NCI-H2196 treated with DMSO at 0.1 percent for 48 hours (cell line): ENCODE data around the gene OR2T2.
"Not testable (repeated sequence)": the region's sequence is repeated elsewhere in the genome, so short reads cannot be mapped to it uniquely, and the experiment has no call there.

ENCODE experiments used
- DNase-seq: peaks from one replicate; lab custom pipeline; 2025; ENCODE audit not compliant: unreplicated experiment; lab: John Stamatoyannopoulos, UW

OR2T2 gene

DNA sequence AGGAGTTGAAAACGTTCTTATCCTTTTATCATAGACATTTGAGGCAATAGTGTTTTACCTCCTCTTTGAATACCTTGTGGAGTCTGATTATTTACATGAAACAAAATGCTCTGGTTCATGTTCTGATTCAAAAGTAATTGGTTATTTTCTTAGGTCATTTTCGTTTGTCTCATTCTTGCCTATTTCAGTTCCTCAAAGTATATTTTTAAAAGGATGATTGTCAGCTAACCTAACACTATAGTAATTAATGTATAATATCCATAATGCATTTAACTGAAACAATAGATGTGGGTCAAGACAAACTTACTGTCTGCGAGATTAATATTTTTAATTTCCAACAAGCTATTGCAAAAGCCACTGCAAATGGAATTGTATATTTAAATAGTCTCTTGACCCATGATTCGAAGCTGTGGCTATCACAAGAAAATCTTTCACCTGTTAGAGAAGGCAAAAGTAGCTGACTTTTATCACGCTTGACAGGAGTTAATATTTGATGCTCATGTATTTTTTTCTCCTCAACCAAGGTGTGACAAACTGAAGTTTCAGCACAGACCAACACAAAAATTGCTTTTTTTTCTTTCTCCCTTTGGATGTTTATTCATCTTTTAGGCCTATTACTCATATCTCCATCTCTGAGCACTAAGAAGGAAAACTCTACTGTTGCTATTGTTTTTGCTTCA is 5.2 kb downstream of the OR2T2 start:
- DNase-seq: not testable (repeated sequence)

DNA sequence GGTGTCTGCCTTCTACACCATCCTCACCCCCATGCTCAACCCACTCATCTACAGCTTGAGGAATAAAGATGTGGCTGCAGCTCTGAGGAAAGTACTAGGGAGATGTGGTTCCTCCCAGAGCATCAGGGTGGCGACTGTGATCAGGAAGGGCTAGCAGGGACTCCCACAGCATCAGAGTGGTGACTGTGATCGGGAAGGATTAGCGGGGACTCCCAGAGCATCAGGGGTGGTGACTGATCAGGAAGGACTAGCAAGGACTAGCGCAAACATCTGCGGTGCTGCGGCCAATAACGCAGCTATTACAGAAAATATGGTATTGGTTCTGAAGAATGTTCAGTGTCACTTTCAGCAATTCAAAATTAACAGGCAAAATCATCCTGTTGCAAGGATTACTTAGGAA is 8.2 kb downstream of the OR2T2 start:
- DNase-seq: not testable (repeated sequence)

DNA sequence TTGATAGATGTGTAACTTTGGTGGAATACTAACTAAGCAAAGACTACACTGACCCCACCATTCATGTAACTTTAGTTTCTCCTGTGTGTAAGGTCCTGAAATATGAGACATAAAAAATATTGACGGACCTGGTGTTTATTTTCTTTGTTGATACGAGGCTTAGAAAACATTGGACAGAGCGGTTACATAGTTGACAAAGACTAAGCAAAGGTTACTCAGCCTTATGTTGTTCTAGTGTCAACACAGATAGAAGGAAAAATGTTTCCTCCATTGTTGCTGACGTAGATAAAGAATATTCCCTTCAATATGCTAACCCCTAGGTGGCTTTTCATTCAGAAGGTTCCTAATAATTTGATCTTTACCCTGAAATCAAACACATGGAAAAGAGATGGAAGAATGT is 9.6 kb downstream of the OR2T2 start:
- not testable (repeated sequence) for DNase-seq

DNA sequence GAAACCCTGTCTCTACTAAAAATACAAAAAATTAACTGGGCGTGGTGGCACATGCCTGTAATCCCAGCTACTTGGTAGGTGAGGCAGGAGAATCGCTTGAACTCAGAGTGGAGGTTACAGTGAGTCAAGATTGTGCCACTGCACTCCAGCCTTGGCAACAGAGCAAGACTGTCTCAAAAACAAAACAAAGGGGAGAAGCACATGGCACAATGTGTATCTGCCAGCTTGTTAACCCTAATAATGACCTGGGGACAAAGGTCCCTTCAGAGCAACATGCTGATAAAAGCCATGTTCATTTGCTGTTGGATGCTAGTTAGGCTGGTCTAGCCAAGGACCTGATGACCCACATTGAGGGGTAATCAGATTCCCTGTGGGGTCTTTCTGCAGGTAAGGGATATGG is 11.2 kb downstream of the OR2T2 start:
- DNase-seq: not testable (repeated sequence)

DNA sequence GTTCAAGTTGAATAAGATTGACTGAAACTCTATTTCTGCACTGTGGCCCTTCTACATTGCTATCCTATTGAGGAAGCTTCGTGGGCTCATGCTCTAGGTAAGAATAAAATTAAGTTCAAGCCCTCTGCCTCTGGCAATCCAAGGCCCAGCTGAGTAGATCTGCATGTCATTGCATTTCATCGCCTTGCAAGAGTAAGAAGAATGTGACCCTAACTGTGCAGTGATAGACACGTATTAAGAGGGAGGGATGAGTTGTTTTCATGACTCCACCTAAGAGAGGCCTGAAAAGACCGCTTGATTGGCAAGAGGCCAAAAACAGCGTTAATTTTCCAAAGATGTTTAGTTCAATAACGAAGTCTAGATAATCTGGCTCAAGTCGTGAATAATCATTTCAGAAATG is 13.7 kb downstream of the OR2T2 start:
- DNase-seq: not testable (repeated sequence)

DNA sequence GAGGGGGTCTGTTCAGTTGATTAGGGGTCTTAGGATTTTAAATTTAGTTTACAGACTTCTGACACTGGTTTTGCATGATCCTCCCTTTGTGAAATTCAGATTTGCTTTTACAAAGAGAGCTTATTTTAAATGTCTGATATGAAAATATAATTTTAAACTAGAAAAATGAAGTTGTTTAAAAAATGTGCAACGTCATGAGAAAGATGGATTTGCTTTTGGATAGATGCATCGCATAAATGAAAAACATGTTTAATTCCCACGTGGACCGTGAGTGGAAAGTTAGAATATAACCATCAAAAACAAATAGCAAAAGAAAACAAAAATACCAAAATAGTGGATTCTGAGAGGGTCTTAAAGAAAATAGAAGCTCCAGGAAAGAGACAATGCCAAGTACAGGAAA is 25.7 kb downstream of the OR2T2 start:
- no peak for DNase-seq

DNA sequence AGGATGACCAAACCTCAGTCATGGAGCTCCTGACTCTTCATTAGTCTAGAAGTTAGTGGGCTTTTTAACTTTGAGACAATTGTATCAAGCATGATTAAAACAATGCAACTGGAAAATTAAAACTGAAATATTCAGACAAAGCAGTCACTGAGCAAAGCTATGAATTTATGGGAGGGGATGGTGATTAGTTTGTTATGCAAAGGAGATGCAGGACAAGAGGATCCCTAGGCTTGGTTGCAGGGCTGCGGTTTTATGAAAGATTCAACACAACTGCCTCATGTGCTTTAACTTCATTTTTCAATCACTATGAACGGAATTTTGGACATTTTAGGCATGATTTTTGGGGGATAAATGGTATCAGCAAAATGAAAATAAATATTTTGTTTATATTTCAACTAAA is 26.7 kb downstream of the OR2T2 start:
- DNase-seq: not testable (repeated sequence)

DNA sequence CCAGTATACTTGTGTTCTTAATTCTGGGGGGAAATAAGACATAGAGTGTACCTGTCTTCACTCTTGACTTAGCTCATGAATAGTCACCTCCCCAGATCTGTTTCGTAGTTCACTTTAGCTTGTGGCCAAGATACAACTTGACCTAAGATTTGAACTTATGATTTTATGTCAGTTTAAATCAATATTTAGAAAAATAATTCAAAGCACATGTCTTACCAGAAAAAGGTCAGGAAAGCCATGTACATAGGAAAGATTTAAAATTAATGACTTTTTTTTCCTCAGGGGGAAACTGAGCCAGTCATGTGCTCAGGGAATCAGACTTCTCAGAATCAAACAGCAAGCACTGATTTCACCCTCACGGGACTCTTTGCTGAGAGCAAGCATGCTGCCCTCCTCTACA is 27.6 kb downstream of the OR2T2 start, which contains the start of gene OR2T3:
Gene OR2T3, plus strand, starts transcription at position 301 of the 400 bp plus-strand sequence. Its CDS starts 0 bp downstream, at position 301.
- DNase-seq: not testable (repeated sequence)

DNA sequence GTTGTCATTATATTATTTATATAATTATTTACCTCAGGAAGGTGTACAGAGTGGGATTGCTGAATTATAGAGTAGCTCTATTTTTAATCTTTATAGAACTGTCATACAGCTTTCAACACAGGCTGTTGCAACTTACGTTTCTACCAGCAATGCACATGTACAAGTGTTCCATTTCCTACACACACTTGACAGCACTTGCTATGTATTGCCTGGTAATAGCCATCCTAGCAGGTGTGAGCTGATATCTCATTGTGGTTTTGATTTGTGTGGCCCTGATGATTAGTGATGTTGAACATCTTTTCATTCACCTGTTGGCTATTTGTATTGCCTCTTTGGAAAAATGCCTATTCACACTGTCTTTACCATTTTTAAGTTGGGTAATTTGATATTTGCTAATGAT is 30.2 kb downstream of the OR2T2 start:
- not testable (repeated sequence) for DNase-seq

DNA sequence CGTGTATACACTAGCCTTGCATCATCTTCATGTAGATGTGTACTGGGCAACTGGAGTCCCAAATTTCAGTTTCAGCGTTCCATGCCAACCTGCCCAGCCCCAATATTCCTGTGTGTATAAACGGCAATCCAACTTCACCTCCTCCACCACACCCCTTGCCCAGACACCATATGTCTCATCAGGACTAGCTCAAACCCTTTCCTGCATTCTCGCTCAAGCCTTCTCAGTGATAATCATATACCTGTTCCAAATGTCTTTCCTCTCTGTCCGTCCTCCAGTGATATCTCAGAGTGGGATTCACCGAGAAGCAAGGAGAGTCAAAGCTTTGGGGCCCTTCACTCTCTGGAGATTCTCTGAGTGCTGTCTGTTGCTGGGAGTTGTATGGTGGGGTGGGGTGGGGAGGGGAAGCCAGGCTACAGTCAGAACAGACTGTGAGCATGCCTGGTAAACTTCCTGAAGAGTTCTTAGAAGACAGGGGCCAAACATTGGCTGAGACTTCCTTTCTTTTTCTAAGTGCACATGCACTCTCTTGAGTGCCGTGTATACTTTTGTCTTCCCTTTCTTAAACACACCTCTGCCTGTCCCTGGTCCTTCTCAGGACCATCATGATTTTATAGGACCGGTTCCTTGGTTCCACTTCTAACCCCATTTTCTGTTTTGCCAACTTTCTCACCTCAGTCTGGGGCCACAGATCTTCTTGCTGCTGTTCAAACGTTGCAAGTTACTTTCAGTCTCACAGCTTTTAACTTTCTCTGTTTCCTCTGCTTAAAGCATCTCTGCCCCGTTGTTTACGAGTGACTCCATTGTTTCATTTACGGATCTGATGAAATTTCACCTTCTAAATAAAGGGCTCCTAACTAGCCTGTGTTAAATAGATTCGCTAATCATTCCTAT is 36.5 kb downstream of the OR2T2 start:
- DNase-seq: not testable (repeated sequence)

DNA sequence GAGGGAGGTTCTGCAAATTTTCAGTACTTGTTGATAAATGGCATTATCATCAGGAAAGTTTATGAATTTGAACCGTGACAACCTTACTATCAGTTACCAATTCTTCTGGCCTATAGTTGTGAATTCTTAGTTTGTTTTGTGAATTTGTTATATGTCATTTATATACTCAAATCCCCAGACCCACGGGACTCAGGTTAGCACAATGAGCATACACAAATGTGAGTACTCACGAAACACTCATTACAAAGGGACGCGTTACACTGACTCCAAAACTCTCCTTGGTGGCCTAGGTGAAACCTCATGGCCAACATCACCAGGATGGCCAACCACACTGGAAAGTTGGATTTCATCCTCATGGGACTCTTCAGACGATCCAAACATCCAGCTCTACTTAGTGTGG is 42.9 kb downstream of the OR2T2 start, which contains the start of gene OR2T5:
Gene OR2T5, plus strand, starts transcription at position 301 of the 400 bp plus-strand sequence. Its CDS starts 0 bp downstream, at position 301.
- not testable (repeated sequence) for DNase-seq

DNA sequence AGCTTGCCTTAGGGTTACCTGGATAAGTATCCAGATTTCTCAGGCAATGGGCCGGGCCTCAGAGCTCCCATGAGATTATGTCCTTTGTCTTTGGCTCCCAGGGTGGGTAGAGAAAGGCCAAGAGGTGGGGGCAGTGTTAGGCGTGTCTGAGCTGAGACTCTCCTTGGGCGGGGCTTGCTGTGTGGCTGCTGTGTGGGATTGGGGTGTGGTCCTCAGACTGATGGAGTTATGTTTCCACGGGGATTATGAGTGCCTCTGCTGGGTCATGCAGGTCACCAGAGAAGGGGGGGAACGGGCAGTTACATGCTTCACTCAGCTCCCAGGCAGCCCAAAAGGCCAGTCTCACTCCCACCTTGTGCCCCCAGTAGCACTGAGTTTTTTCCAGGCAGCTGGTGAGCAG is 51.2 kb downstream of the OR2T2 start:
- DNase-seq: not testable (repeated sequence)

DNA sequence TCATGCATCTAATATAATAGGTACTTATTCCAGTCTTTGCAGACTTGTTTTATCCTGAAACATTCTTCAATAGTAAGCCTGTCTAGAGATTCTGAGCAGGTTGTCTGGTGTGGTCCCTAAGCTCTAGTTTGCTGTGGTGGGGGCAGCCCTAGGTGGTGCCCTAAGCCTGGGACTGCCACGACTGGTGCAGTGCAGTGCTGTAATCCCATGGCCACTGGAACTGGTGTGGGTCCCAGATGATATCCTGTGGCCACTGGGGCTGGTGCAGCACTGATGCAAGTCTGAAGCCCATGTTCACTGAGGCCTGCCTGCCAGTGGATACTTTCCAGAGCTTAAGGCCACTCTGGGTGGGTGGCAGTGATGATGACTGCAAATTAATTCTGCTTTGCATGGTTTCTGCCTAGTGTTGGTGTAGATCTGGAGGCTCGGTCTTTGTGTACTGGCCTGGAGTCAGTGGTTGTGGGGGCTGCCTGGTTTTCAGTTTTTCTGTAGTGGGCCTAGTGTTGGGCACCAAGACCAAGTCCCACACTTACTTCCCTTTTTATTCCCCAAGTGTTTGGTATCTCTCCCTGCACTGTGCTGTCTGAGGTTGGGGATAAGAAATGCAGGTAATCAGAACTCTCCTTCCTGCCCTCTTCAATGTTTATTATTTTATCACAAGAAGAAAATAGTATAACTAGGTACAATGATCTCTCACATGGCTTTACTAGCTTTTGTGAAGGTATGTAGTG is 55.0 kb downstream of the OR2T2 start:
- DNase-seq: not testable (repeated sequence)
